ENCODE data around the gene UMPS. TPM values are rescaled to one million over a fixed set of nuclear protein-coding genes. Genes with fewer than 3 reads are reported as not detected.

Gene UMPS
- total and polyA plus RNA-seq, 8 donors, result 18.8 to 42.0 (median 36.8) TPM

DNA sequence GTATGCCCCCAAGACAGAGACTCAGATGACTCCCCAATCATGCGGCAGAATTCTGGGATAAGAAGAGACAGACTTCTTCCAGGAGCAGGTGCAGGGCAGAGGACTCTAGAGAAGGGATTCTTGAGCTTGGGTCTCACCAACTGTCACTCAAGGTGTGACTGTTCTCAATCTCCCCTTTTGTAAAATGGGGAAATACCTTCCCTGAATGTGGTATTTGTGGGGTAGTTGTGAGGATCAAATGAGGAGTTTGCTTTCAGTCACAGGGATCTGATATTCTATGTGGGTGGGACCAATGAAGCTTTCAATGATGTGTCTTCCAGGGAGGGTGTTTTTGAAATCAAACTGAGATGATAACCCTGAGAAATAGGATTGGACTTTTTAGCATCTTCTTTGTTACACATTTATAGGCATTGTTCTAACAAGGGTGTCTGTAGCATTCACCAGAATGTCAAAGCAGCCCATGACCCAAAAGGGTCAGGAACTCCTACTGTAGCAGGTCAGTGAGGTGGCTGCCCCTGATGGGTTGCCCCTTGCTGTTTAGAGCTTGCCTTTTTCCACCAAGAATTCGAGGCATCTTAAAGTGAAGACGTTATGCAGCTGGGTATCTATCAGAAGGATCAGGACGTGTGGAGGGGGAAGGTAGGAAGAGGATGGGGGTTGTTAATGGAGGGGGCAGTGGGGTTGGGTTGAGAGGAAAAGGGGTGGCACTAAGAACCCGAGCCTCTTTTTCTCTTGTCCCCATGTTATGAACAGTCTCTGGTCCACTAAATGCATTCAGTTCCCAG is 28.8 kb downstream of the UMPS start:
- Histone ChIP-seq H3K27me3 (no peaks in the 10 kb centered on the region), H3K9me3 (no peaks in the 10 kb centered on the region), H3K4me1 (peaks cover 0 to 14% of the 10 kb centered on the region in 2 donors), H3K27ac (no peak overlapping the region), H3K4me3 (no peak overlapping the region), H3K36me3 (peaks cover 0 to 11% of the 10 kb centered on the region in 2 donors)
- DNase-seq (no peak), ATAC-seq (no peak)
- intact Hi-C loops (cut with DNase I), result no loop called here
- TF ChIP-seq, protein P1, sequence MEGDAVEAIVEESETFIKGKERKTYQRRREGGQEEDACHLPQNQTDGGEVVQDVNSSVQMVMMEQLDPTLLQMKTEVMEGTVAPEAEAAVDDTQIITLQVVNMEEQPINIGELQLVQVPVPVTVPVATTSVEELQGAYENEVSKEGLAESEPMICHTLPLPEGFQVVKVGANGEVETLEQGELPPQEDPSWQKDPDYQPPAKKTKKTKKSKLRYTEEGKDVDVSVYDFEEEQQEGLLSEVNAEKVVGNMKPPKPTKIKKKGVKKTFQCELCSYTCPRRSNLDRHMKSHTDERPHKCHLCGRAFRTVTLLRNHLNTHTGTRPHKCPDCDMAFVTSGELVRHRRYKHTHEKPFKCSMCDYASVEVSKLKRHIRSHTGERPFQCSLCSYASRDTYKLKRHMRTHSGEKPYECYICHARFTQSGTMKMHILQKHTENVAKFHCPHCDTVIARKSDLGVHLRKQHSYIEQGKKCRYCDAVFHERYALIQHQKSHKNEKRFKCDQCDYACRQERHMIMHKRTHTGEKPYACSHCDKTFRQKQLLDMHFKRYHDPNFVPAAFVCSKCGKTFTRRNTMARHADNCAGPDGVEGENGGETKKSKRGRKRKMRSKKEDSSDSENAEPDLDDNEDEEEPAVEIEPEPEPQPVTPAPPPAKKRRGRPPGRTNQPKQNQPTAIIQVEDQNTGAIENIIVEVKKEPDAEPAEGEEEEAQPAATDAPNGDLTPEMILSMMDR (IDR thresholded peaks at IDR 0.05), result no peak

DNA sequence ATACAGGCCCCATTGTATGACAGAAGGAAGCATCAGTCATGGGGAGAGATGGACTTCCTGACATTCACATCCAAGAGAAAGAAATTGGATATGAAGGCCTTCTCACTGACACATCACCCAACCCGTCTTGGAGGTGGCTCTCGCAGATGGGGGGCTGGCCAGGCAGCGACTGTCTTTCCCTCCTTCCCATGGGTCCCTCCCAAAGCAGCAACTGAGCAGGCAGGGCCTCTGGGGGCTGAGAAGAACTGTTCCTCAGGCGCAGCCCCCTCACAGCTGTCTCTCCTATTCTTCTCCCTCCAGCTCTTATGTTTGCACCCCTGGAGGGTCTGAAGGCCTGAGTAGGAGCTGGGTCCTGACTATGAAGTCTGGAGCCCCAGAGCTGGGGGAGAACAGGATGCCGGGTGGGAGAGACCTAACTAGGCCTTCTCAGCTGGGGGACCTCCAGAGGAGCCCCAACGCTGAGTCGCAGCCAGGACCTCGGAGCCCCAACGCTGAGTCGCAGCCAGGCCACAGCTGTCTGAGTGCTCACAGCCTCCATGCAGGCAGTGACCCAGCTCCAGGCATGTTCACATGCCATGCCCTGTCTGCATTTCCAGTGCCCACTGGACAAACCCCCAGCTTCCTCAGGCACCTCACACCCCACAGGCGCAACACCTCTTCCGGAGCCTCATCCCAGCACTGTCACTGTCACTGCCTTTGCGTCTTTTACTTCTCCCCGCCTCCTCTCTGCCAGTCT is 29.6 kb downstream of the UMPS start:
- TF ChIP-seq, protein P1 (IDR thresholded peaks at IDR 0.05), result no peak
- Histone ChIP-seq H3K27me3 (no peaks in the 10 kb centered on the region), H3K9me3 (no peaks in the 10 kb centered on the region), H3K4me3 (no peak overlapping the region), H3K36me3 (peaks cover 0 to 18% of the 10 kb centered on the region in 2 donors), H3K4me1 (peaks cover 0 to 14% of the 10 kb centered on the region in 2 donors), H3K27ac (no peak overlapping the region)
- intact Hi-C loops (cut with DNase I), result loop anchor here (5.0 to 10.0 kb wide), 2 partner anchors 142 to 145 kb away; no protein-coding TSS in a partner anchor
- DNase-seq, result no peak
- ATAC-seq, result no peak

DNA sequence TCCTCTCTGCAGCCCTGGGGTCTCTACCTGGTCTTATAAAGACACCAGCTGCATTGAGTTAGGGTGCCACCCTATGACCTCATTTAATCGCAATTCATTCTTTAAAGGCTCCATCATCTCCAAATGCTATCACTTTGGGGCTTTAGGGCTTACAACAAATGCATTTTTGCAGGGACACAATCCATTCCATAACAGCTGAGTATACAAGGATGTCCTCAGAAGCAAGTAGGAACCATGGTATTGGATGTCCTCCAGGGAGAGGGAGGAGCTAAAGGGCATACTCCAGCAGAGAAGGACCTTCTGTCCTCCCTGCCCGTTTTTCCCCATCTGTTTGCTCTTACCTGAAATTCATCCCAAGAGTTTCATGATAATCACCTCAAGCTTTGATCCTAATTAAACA is 30.3 kb downstream of the UMPS start:
- H3K36me3 ChIP-seq, result peaks cover 0 to 25% of the 10 kb centered on the region in 2 donors
- TF ChIP-seq, protein P1 (IDR thresholded peaks at IDR 0.05), result no peak
- H3K27ac ChIP-seq, result no peak overlapping the region
- H3K4me3 ChIP-seq, result no peak overlapping the region
- intact Hi-C loops (cut with DNase I), result loop anchor here (5.0 to 10.0 kb wide), 2 partner anchors 142 to 144 kb away; no protein-coding TSS in a partner anchor
- no peaks in the 10 kb centered on the region for H3K27me3 ChIP-seq
- H3K4me1 ChIP-seq, result peaks cover 0 to 14% of the 10 kb centered on the region in 2 donors
- peak; percentile 73 for ATAC-seq
- no peak for DNase-seq
- H3K9me3 ChIP-seq, result no peaks in the 10 kb centered on the region

DNA sequence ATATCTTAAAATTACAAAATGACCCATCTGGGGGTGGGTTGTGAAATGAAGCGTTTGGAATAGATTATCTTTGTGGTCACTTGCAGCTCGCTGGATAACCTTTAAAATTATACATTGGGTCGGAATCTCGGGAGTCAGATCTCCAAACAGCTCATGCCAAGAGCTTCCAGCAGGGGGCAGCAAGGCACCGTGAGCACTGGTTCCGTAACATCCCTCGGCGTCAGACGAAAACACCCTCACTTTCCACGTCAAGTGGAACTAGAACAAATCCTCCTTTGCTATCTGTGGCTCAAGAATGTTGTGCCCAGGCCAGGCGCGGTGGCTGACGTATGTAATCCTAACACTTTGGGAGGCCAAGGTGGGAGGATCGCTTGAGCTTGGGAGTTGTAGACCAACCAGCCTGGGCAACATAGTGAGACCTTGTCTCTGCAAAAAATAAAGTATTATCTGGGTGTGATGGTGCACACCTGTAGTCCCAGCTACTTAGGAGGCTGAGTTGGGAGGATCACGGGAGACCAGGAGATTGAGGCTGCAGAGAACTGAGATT is 31.1 kb downstream of the UMPS start:
- DNase-seq (peak; percentile 75 to 88 (median 80)), ATAC-seq (peak; percentile 97)
- TF ChIP-seq, protein P1 (IDR thresholded peaks at IDR 0.05), result peak; percentile 90 to 94
- Histone ChIP-seq H3K9me3 (no peaks in the 10 kb centered on the region), H3K4me3 (no peak overlapping the region), H3K36me3 (peaks cover 0 to 31% of the 10 kb centered on the region in 2 donors), H3K4me1 (peaks cover 0 to 14% of the 10 kb centered on the region in 2 donors), H3K27ac (no peak overlapping the region), H3K27me3 (no peaks in the 10 kb centered on the region)
- intact Hi-C loops (cut with DNase I), result loop anchor here (5.0 to 10.0 kb wide), 2 partner anchors 141 to 143 kb away; no protein-coding TSS in a partner anchor
